ENCODE data around the gene ELP4. TPM values are rescaled to one million over a fixed set of nuclear protein-coding genes. Genes with fewer than 3 reads are reported as not detected.

The ELP4 gene
- total RNA-seq, 4 donors from 2014 or later: 28.5 to 37.6 (median 32.3) TPM

DNA sequence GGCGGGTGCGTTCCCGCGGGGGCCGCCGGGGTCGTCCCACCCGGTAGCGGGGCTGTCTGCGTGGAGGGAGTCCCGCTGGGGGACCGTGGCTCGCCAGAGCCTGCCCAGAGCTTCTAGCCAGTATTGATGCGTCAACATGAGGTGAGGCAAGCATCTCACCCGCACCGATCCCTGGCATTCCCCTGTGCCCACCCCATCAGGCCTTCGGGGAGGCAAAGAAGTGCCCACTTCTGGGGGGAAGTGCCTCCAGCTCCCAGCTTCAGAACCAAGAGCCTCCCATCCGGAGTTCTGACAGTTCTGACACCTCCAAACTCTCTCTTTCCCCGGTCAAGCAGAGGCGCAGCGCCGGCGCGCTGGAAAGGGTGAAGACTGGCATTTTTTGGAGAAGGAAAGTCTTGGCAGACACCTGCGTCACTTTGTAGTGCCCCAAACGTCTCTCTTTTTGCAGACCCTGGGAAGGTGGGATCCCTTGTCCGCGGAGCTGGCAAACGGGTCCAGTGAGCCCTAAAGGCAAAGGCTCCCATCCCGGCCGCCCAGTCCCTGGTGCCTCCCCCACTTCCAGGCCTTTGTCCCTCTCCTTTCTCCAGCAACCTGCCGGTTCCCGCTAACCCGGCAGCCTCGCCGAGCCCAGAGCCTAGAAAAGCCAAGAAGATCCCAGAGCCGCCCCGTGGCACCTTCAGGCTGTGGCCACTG, 304.8 kb downstream of the ELP4 start:
- Histone ChIP-seq H3K27me3 (peaks cover 100% of the 10 kb centered on the region), H3K36me3 (no peaks in the 10 kb centered on the region), H3K9me3 (no peaks in the 10 kb centered on the region), H3K4me1 (peaks cover 94% of the 10 kb centered on the region), H3K27ac (no peak overlapping the region), H3K4me3 (peak overlapping the region; percentile 52)
- TF ChIP-seq POLR2AphosphoS5 (IDR thresholded peaks at IDR 0.05): no peak
- TF ChIP-seq EP300 (IDR thresholded peaks at IDR 0.05): no peak
- TF ChIP-seq, protein P1, sequence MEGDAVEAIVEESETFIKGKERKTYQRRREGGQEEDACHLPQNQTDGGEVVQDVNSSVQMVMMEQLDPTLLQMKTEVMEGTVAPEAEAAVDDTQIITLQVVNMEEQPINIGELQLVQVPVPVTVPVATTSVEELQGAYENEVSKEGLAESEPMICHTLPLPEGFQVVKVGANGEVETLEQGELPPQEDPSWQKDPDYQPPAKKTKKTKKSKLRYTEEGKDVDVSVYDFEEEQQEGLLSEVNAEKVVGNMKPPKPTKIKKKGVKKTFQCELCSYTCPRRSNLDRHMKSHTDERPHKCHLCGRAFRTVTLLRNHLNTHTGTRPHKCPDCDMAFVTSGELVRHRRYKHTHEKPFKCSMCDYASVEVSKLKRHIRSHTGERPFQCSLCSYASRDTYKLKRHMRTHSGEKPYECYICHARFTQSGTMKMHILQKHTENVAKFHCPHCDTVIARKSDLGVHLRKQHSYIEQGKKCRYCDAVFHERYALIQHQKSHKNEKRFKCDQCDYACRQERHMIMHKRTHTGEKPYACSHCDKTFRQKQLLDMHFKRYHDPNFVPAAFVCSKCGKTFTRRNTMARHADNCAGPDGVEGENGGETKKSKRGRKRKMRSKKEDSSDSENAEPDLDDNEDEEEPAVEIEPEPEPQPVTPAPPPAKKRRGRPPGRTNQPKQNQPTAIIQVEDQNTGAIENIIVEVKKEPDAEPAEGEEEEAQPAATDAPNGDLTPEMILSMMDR (IDR thresholded peaks at IDR 0.05): no peak
- no peak for TF ChIP-seq POLR2A (IDR thresholded peaks at IDR 0.05)
- DNase-seq (ENCODE audit: low spot score in 2 of 2): no peak
- 7% methylated on average over 36 of the region's 38 CpGs for WGBS

DNA sequence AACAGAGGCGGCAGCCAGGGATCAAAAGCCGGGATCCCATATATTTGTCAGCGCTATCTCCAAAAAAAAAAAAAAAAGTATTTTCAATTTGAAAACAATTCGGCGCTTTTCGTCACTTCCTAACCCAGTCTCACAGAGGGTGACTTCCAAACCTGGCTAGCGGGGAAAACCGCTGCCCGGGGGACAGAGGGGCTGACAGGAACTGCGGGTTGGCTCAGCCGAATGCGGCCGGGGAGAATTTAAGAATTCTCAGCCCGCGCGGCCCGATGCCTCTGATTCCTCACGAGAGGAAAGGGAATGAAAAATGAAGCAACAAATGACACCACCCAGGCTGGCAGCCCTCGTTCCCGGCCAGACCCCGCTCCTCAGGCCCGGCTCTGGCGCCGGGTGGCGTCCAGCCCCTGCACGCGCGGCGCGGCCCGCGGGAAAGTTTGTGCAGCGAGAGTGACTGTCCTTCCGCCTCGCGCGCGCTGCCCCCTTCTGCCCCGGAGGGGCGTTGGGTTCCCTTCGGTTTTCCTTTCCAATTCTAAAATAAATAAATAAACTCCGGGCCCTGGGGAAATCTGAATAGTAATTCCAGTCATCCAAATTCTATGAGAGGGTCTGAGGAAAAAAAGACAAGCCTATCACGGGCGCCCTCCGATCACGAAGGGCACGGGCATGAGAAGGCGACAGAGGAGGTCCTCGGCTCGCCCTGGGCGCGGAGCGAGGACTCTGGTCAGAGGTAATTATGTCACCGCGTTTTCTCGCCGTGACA, 306.3 kb downstream of the ELP4 start:
- Histone ChIP-seq H3K9me3 (no peaks in the 10 kb centered on the region), H3K36me3 (no peaks in the 10 kb centered on the region), H3K4me3 (peak overlapping the region; percentile 45), H3K4me1 (peaks cover 82% of the 10 kb centered on the region), H3K27me3 (peaks cover 100% of the 10 kb centered on the region), H3K27ac (no peak overlapping the region)
- WGBS: 3% methylated on average over 57 of the region's 57 CpGs
- TF ChIP-seq POLR2AphosphoS5 (IDR thresholded peaks at IDR 0.05) (no peak), EP300 (IDR thresholded peaks at IDR 0.05) (no peak)
- TF ChIP-seq, protein P1 (IDR thresholded peaks at IDR 0.05): no peak
- DNase-seq (ENCODE audit: low spot score in 2 of 2): no peak

GRCh38 chr11:31816468-31817053, 307.0 kb downstream of the ELP4 start:
- H3K4me1 ChIP-seq: peaks cover 76% of the 10 kb centered on the region
- no peak for DNase-seq (ENCODE audit: low spot score in 2 of 2)

DNA sequence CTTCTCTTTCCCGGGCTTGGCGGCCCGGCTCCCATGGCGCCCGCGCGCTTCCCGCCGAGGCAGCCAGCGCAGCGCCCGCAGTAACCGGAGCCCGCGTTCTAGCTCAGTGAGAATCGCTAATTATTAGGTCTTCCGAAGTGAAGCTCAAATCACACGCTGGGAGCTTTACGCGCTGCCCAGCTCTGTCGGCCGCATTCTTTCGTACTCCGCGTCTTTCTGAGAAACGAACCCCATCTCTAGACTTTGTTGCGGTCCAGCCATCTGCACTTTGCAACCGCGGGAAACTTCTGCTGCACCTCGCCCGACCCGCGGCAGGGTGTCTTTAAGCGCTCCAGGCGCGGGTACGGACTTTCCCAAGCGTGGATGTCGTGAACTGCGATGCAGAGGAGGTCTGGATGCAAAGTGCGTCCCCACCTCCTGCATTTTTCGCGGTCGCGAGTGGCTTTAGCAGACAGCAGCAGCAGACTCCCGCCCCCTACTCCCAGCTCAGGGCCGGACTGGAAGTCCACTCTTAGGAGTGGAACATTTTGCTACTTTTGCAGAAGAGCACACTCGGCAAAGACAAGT, 307.6 kb downstream of the ELP4 start:
- H3K27ac ChIP-seq: no peak overlapping the region
- H3K4me1 ChIP-seq: peaks cover 70% of the 10 kb centered on the region
- WGBS: 12% methylated on average over 5 of the region's 48 CpGs
- H3K9me3 ChIP-seq: no peaks in the 10 kb centered on the region
- no peak for DNase-seq (ENCODE audit: low spot score in 2 of 2)
- H3K27me3 ChIP-seq: peaks cover 100% of the 10 kb centered on the region
- H3K4me3 ChIP-seq: peak overlapping the region; percentile 45
- no peak for TF ChIP-seq POLR2A (IDR thresholded peaks at IDR 0.05)
- no peak for TF ChIP-seq POLR2AphosphoS5 (IDR thresholded peaks at IDR 0.05)
- TF ChIP-seq EP300 (IDR thresholded peaks at IDR 0.05): no peak
- TF ChIP-seq, protein P1 (IDR thresholded peaks at IDR 0.05): no peak
- H3K36me3 ChIP-seq: no peaks in the 10 kb centered on the region

More at GRCh38 chr11:31816468-31817053, 307.0 kb downstream of the ELP4 start:
- TF ChIP-seq, protein P1 (IDR thresholded peaks at IDR 0.05): no peak
- TF ChIP-seq POLR2A (IDR thresholded peaks at IDR 0.05) (no peak), POLR2AphosphoS5 (IDR thresholded peaks at IDR 0.05) (no peak), EP300 (IDR thresholded peaks at IDR 0.05) (no peak)
- Histone ChIP-seq H3K36me3 (no peaks in the 10 kb centered on the region), H3K27ac (no peak overlapping the region), H3K27me3 (peaks cover 100% of the 10 kb centered on the region), H3K4me3 (peak overlapping the region; percentile 45), H3K9me3 (no peaks in the 10 kb centered on the region)
- 0% methylated on average over 4 of the region's 40 CpGs for WGBS
